Glomerular visceral epithelial cell (primary cell): ENCODE measurements around the gene VSTM2B.

ENCODE experiments used
- DNase-seq: peaks from one replicate; pipeline ENCODE4 v3.0.0-alpha.2; 2016; ENCODE audit errors: extremely low spot score

VSTM2B gene

DNA sequence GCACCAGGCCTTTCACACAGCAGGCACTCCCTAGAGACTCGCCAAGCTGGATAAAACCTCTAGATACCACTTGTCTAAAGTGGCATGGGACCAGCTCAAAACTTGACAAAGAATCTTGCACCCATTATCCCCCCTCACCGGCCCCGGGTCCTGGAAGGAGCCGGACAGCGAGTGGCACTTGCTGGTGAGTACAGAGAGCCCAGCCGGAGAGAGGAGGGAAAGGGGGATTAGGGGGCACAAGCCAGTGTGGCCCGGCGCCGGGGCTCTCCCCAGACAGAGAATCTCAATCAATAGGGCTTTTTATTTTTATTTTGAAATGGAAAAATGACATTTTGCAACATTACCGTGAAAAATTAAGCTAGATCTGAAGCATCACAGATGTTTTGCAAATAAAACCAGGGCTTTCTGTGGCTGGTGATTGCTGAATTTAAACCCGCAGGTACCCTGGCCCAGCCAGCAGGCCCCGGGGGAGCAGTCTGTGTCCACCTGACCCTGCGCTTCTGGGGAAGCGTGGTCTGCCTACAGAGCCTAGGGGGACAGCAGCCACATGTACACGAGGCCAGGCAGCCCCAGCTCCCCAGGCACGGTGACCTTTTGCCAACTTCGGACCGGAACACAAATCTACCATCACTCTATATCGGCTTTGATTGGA is 10.0 kb upstream of the VSTM2B start:
- DNase-seq, result no peak

DNA sequence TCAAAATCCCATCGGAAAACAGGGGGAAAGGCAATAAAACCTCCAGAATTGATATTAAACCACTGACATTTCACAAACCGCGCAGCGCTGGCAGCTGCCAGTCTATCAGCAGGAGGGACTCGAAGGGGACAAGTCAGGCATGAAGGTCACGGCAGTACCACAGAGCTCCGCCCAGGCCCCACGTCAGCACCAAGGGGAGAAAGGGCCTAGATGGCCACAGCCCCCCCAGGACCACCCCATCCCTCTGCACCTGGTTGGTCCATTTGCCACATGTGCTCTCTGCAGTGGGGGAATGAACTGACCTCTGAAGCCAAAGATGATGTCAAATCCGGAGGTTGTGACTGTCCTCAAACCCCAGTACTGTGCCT is 9.5 kb upstream of the VSTM2B start:
- no peak for DNase-seq

DNA sequence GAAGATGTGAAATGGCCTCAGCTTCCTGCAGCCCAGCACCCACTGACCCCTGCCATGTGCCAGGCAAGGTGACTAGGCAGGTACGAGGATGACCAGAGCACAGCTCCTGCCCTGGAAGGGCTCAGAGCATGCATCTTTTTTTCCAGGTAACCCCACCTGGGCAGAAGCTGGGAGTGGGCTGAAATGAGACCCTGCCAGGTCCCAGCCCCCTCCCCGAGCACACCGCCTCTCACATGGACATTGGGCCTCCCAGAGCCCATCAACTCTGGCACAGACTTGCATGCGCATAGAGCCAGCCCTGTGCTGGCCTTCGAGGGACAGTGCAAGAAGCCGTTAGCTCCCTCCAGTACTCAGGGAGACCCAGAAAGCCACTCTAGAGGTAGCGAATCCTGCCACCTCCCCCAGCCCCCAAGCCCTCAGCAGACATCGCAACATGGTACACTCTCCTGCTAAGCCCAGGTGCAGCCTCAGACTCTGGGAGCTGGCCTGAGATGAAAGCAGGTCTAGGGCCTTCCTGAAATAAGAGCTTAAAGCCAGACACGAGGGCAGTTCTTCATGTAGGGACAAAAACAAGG is 8.9 kb upstream of the VSTM2B start:
- no peak for DNase-seq

DNA sequence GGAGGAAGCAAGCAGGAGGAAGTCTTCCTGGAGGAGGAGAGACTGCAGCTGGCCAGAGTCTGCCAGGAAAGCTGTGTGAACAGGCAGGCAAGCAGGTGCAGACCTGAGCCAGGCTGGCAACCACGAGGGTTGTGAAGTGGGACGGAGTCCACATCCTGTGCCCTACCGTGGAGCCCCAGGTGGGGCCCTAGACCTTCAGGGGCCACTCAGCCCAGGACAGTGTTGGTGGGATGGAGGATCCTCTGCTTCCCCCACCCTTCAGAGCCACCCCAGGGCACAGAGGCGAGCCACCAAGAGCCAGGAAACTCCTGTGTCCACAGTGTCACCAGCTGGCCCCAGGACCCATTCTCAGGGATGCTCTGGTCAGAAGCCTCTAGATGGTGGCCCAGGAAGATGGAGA is 8.4 kb upstream of the VSTM2B start:
- DNase-seq, result no peak

DNA sequence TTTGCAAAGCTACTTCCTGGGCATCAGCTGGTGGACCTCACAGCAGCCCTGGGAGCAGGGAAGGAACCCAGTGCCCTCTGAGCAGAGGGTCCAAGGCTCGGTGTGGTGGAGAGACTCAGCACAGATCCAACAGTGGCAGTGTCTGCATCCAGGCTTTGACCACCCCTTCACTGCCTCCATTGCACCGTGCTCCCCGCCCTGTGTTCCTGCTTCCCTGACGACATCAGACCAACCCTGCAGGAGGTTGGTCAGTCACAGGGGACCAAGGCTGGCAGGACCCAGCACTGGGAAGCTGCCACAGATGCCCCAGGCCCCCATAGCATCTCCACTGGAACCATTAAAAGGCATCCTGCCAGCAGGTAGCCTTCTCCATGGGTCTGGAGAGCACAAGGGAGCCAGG is 7.8 kb upstream of the VSTM2B start:
- no peak for DNase-seq

DNA sequence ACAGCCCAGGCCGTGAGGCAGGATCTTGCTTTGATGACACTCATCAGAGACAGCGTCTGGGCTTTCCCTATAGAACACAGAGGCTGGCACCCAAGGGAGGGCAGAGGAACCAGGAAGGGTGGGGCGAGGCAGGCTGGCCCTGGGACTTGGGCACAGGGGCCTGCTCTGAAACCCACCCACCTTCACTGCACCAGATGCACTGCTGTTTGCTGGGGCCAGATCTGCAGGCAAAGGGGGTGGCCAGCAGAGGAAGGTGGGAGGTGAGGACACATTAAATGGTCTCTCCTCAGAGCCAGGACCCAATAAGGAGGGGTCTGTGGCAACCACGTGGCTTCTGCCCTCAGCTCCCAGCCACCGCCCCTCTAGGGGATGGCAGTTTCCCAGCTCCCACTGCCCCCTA is 6.6 kb upstream of the VSTM2B start:
- no peak for DNase-seq

DNA sequence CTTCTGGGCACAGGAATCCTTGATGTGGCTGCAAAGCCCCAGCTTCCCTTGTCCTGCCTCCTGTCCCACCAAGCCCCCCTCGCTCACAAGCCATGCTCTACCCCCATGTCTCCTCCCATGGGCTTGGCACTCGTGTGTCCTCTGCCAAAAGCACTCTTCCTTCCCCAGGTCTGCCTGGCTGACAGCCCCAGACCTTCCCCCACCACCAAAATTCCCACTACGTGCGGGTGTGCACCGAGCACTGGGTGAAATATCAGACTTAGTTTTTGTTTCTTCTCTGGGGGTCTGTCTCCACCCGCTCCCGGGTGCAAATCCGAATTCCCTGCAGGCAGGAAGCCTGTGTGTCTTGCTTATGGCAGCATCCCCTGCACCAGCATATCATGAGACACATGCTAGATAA is 5.9 kb upstream of the VSTM2B start:
- DNase-seq, result no peak

DNA sequence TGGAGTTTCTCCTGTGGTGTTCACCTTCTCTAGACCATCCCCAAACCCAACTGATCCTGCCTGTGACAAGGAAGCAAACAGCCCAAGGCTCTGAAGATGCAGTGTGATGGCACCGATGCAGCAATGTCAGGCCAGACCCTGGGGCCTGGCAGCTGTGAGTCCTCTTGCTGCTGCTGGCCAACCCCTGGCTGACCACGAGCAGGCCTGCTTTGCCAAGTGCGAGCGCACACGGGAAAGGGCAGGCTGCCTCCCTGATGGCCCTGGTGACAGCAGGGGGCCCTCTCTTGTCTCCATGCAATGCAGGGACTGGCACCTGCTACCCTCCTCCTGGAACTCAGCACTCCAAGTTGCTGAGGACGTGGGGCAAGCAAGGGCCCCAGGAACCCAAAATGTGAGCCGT is 5.4 kb upstream of the VSTM2B start:
- no peak for DNase-seq

DNA sequence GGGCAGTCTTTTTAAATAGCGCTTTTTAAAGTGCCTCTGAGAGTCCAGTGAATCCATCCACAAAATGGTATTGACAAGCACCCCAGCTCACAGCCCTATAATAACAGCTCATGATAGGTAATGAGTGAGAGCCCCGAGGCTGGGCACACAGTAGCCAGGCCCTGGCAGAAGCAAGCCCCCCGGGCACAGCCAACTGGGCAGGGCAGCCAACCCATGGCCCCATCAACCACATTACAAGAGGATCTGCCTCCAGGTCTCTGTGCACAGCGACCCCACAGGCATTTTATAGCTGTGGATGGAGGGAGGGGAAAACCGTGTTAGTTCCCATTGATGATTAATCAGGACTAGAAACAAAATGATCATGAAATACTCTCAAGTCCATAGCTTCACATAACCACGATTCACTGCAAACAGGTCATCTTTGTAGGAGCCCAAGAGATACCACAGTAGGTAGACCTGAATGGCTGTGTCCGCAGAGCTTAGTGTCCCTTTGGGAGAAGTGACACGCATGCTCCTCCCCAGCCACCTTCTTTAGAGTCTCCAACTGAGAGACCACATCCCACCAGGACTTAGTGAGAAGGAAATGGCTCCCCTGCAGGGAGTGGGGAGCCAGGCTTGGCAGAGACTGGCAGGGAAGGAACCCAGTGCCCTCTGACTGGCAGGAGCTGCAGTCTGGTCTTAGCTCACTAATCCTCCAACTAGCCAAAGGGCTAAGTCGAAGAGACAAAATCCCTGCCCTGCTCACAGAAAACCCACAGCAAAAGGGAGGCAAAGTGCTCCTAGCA is 4.3 kb upstream of the VSTM2B start:
- no peak for DNase-seq

DNA sequence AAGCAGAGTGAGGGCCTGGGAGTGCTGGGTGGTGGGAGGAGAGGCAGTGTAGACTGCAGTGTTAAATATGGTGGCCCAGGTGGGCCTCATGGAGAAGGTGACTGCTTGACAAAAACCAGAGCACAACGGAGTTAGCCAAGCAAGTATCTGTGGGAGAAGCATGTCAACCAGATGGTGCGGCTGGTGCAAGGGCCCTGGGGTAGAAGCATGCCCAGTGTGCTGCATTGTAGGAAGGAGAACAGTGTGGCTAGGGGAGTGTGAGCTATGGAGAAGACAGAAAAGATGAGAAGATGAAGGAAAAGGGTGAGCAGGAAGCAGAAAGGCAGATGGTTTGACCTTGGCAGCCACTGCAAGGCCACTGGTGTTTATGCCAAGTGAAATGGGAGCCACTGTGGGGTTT is 2.2 kb upstream of the VSTM2B start:
- DNase-seq, result no peak

DNA sequence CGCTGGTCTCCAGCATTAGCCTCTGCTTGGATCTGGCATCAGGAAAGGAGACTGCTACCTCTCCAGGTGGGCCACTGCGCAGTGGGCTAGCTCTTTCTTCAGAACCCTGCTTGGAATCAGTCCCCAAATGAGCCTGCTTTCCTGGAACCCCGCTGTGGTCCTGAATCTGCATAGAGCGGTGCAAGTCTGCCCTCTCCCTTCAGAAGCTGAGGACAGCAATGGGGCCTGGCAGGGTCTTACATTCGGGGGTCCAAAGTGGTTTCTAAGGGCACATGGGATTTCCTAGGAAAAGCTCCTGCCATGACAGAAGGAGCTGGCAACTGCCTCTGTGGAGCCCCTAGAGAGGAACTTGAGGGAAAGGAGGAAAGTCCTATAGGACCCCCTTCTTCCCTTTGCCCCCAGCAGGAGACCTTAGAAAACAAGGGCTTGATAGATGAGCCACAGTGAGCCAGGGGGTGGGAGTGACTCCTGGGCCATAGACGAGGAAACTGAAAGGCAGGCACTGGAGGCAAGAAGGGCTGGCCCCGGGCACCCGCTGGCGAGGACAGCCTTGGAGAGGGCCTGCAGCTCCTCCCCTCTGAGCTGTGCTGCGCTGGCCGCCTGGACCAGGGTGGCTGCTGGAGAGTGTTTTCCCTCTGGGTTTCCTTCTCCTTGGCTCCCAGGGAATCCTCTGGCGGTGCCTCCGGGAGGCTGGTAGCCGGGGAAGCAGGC is 1.4 kb upstream of the VSTM2B start:
- DNase-seq, result no peak

DNA sequence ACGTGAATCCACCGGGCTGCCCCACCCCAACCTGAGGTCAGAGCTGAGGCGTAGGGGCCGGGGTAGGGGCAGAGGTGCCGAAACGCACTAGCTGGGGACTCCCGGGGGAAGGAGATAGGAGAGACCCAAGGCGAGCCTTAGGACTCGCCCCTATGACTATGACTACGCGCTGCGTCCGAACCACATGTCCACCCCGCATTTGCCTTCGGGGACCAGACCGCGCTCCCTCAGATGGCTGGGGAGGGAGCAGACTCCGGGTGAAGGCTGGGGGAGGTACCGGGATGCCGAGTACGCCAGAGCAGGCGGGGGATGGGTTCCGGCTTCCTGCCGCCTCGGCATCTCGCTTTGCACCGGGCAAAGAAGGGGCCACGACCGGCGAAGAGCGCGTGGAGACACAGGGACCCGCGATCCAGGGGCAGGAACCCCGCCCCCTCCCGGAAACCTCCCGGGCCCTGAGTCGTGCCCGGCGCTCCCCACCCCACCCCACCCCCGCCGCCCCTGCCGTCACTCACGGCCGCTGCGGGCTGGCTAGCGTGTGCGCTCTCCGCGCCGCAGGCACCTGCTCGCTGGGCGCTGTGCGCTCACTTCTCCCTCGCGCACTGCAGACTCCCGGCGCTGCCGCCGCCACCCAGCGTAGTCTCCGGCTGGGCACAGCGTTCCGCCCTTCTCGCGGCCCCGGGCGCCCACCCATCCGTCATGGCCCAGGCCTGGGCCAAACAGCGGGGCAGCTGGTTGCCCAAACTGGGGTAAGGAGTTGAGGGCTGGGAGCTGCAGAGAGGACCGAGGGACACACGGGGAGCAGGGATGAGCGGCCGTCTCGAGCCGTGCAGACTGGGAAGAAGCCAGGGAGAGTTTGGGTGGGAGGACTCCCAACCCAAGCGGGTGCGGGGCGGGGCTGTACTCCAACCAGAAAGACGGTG is 622 bp upstream of the VSTM2B start:
- DNase-seq, result no peak

DNA sequence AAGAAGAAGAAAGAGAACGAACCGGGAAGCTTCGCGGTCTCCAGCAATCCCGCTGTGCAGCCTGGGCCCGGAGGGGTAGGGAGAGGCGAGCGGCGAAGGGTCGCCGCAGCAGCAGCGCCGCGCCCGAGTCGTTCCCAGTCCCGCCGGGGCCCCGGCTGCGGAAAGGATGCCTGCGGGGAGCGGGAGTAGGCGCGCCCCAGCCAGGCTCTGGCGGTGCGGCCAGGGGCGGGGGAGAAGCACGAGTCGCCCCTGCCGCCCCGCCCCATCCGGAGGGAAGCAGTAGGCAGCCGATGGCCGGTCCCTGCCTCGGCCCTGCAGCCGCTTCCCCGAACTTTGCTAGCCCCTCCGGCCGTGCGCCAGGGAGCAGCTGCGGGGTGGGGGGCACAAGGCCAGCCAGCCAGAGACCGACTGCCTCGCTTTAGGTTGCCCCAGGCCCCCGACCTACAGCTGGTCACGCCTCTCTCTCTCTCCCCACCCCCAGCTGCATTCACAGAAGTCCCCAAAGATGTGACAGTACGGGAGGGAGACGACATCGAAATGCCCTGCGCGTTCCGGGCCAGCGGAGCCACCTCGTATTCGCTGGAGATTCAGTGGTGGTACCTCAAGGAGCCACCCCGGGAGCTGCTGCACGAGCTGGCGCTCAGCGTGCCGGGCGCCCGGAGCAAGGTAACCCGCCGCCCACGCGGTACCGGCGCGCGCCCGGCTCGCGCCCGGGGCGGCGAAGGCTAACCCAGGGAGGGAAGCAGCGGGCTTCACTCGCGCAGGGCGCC is 1.1 kb downstream of the VSTM2B start:
- DNase-seq, result no peak

DNA sequence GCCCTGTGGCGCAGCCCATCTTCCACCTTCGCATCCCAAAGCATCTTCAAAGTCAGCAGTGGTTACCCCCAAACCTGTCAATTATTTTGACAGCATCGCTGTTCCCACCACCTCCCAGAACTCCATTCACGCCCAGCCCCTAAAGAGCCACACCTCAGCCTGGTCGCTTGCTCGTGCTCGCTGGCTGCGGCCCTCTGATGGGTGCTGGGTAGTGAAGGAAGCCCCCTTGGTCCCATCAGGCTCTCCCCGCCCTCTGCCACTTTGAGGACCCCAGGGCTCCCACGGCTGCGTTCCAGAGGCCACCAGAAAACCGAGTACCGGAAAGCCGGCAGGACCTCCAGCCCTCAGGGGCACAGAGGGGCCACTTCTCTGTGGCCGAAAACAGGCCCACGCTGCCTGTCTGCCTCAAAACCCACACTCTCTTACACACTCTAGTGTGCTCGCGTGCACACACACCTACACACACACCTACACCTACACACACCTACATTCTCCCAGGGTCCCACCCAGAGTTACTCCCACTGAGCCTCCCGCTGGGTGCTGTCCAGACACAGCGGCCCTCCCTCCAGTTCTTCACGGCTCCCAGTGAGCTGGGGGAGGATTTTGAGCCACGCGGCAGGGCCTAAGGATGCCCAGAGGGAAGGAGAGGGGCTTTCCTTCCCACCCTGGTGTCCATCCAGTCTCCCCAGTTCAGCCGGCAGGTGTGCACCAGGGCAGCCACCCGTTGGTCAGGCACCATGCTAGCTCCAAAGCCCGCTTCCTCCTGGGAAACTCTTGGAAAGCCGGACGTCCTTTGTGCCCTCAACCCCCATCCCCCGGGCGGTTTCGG is 1.9 kb downstream of the VSTM2B start:
- DNase-seq, result no peak

DNA sequence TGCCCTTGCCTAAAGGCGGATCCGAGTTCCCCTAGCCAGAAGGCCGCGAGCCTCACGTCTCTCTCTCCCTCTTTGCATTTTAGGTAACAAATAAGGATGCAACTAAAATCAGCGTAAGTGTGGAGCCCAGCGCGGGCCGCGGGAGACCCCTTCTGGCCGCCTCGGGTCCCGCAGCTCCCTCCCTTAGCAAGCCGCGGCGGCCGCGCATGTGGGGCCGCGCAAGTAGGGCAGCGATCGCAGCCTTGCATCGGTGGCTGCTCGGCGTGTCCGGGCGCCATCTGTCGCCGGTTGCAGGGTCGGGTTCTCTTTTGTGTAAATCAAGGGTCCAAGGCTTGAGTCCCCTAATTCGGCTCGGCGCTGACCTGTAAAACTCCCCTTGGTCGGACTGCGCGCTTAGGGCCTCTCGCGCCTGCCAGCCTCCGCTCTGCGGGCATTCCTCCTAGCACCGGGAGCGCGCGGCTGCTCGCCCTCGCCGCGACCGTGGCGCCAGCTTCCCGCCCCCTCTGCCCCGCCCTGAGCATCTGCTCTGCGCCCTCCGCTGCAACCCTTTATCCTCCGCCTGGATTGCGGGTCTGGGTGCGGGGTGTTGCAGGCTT is 2.7 kb downstream of the VSTM2B start:
- peak; percentile 65 for DNase-seq

DNA sequence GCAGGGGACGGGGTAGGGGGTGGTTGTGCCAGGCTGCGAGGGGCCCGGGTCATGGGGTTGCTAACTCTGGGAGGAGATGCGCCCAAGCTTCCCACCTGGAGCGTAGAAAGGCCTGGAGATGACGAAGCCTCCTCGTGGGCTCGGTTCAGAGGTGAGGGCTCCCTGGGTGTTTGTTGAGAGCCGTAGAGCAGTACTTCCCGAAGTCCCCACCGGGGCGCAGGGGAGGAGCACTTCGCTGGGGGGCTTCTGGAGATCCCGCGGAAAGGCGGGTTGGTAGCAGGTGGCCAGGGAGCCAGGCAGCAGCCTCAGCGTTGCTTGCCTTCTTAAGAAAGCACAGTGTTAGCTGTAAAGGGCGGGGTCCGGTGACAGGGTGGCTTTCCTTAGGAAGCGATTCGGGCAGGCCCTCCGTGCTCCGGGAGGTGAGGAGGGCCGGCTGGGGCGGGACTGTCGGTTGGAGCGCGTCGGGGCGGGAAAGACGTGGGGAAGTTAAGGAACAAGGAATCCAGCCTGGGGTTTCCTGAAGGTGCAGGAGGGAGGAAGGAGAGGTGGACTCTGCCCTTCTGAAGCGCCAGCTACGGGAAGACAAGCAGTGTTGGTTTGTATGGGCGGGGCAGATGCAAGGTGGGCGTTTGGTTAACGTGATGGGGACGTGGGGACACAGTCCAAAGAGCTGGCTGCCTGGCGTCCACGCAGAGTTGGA is 3.3 kb downstream of the VSTM2B start:
- no peak for DNase-seq

DNA sequence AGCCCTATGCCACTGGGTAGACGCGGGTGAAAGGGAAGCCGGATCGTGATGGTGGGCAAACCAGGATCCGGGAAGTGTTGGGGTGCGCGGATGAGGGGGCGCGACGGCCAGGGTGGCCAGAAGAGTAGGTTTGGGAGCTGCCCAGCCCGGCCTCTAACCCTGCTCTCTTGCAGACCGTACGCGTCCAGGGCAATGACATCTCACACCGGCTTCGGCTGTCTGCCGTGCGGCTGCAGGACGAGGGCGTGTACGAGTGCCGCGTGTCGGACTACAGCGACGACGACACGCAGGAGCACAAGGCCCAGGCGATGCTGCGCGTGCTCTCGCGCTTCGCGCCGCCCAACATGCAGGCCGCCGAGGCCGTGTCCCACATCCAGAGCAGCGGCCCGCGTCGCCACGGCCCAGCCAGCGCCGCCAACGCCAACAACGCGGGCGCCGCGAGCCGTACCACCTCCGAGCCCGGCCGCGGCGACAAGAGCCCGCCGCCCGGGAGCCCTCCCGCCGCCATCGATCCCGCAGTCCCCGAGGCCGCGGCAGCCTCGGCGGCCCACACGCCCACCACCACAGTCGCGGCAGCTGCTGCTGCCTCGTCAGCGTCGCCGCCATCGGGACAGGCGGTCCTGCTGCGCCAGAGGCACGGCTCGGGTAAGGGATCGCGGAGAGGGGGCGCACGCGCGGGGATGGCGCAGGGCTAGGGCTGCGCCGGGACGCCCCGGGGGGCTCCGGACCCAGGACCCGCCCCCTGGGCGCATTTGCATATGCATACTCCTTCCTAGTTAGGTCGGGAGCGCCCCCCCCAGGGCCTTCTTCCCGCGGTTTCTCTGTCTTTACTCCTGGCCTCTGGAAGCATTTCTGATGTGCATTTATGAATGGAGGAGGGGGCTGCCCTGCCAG is 4.1 kb downstream of the VSTM2B start:
- no peak for DNase-seq
